ENCODE results near the gene TTC21B.
"Not testable (repeated sequence)": the region's sequence is repeated elsewhere in the genome, so short reads cannot be mapped to it uniquely, and the experiment has no call there.

The TTC21B gene

GRCh38 chr2:165877565-165878550, 75.7 kb downstream of the TTC21B start:
- no peak for DNase-seq

- DNase-seq: no peak
These were observed 76.9 kb downstream of the TTC21B start for GRCh38 chr2:165876712-165877111.

DNA sequence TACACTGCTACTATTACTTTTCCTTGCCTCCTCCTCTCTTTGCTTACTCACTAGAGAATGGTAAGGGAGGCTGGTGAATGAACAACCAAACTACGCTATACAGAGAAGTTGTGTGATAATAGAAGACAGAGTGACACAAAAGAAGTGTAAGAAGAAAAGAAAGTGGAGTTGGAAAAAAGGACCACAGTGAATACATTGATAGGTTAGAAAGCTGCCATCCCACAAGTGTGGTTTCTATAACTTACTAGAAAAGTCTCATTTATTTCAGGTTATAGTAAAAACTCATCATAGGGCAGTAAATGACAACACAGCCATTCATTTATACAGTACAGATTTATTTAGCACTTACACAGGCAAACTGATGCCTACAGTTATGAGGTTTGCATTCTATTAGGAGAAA, 77.3 kb downstream of the TTC21B start:
- no peak for DNase-seq

- DNase-seq: peak; percentile 48
These were observed 79.0 kb downstream of the TTC21B start for GRCh38 chr2:165874445-165875039.

DNA sequence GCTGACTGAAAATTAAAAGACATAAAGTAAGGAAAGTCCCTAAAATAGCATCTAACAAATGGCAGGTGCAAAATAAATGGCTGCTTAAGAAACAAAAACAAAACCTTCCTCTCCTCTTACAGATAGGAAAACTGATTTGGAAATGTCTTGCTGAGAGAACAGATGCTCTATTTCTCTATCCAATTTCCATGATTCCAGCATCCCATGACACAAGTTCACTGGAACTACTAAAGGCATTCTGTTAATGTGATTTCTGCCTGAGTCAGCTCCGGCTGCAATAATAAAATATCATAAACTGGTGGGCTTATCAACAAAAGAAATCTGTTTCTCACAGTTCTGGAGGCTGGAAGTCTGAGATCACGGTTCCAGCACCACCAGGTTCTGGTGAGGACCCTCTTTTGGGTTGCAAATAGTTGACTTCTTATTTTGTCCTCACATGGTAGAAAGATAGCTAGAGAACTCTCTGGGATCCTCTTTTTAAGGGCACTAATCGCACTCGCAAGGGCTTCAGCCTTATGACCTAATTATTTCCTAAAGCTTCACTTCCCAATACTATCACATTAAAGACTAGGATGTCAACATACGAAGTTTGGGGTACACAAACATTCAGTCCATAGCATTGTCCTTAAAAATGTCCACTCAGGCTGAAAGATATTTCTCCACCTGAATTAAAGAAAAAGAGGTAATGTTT, 81.3 kb downstream of the TTC21B start:
- no peak for DNase-seq

DNA sequence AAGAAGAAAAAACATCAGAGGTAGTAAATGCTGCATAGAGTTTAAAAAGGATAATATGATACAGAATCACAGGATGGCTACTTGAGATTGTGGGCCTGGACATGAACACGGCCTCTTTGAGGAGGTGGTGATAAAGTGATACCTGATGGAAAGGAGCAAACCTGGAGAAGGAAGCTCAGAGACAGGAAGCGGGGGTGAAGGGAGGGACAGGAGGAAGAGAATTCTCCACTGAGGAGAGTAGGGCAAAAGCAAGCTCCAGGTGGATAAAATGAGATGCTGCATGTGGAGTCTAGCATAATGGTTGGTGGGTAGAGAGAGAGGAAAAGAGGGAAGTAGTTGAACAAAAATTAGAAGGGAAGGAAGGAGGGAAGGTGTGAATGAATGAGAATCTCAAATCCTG, 82.6 kb downstream of the TTC21B start:
- DNase-seq: no peak

DNA sequence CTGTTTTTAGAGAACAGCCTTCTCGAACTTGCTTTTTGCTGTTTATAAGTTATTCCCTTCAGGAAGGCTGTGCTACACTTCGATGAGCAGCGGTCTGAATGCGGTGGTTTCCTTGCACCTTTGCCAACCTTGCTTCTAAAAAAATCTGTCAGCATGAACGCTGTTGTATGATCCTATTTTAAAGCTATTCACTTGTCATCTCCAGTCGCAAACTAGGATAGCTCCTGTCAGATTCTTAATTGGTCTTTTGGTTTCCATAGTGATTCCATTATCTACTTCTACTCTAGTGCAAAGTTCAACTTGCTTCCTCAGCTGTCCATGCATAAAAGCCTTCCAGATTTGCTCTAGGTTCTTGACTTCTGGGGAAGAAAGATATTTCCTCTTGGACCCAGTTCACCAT, 83.2 kb downstream of the TTC21B start:
- no peak for DNase-seq

DNA sequence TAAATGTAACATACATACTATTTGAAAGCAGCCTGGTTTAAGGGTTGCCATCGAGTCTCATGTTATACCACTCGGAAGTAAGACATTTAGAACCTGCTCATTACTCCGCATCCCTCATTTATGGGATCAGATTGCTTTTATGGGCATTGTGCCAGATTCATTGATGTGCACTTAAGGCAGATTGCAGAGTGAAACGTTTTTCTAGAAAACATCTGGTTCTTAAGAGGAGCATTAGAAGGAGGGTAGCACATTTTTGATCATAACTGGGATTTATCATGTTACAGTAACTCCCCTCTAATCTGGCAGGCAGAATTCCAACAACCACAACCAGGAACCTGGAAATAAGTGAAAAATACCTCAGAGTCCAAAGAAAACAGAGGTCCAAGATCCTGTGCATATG, 85.4 kb downstream of the TTC21B start:
- DNase-seq: no peak

DNA sequence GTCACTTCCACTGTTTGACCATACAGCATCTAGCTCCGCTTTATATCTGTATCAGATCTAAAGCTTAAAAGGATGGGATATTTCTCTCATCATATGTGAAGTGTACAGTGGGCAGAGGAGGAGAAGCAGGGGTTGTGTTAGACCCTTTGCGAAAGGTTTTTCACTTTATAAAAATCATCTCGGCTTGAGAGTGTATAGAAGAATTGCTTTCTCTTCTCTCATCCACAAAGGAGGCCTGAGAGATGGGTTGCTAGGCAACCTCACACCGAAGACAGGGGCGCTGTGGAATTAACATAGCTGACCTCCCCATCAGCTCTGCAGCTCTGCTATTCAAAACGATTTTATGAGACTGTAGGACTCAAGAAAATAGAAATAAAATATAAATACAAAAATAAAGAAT, 89.3 kb downstream of the TTC21B start:
- no peak for DNase-seq

GRCh38 chr2:165863810-165864261, 89.7 kb downstream of the TTC21B start:
- no peak for DNase-seq

DNA sequence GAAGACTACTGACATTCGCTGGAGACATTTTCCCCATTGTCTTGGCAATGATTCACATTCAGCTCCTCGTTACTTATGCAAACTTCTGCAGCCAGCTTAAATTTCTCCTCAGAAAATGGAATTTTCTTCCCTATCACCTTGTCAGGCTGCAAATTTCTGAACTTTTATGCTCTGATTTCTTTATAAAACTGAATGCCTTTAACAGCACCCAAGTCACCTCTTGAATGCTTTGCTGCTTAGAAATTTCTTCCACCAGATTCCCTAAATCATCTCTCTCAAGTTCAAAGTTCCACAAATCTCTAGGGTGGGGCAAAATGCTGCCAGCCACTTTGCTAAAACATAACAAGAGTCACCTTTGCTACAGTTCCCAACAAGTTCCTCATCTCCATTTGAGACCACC, 92.5 kb downstream of the TTC21B start:
- not testable (repeated sequence) for DNase-seq

GRCh38 chr2:165859723-165860122, 93.9 kb downstream of the TTC21B start:
- DNase-seq: not testable (repeated sequence)

DNA sequence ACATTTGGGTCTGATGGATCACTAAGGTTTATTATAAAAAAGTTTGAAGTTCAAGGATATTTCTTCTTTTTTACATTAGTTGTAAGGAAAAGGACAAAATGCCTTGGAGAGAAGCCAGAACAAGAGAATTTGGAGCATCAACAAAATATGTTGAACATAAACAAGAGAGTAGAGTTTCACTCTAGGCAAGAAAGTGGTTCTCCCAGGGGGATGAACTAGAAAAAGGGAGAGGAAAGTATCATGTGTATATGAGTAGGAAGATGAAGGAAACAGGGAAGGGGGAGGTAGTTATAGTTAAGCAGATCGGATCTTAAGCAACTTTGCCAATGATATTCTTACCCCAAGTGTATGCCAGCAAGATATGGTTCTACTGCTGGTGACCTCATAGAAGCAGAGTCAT, 95.7 kb downstream of the TTC21B start:
- DNase-seq: no peak

GRCh38 chr2:165852394-165852793, 101.2 kb downstream of the TTC21B start:
- no peak for DNase-seq

- DNase-seq: no peak
These were observed 106.6 kb downstream of the TTC21B start for GRCh38 chr2:165847001-165847400.

- DNase-seq: no peak
These were observed 107.5 kb downstream of the TTC21B start for GRCh38 chr2:165846056-165846455.

DNA sequence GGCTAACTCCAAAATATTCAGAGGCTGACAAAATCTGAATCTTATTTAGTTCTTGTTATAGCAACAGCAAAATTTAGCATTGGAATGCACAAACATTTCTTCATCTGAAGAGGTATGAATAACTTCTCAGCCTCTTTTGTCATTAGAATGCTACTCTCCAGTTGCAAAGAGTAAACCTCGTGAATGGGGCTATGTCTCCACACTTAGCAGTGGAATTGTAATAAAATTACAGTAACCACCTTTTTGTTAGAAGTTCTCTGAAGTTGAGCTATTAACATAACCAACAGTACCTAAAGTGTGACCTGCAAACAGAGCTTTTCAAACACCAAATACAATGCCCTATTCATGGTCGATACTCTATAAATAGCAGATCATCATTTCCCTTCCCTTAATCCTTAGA, 109.4 kb downstream of the TTC21B start:
- DNase-seq: no peak

GRCh38 chr2:165843351-165843750, 110.2 kb downstream of the TTC21B start:
- DNase-seq: no peak

- no peak for DNase-seq
These were observed 113.1 kb downstream of the TTC21B start for GRCh38 chr2:165840333-165840958.

- no peak for DNase-seq
These were observed 114.0 kb downstream of the TTC21B start for GRCh38 chr2:165839610-165840009.

DNA sequence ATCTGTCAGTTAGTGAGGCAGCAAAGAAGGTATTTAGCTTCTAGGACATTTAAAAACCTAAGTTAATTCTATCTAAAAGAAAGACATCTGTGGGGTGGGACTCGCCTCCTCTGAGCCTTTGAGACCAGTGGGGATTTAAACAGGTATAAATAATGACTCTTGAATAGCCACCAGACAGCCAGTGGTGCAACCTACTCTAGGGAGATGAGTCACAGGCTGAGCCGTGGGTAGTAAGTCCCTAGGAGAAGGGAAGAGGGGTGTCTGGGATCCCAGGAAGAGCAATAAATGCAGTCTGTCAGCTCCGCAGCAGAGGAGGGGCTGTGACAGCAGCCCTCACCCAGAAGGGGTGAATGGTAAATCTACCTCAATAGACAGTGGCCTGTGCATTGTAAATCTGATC, 116.5 kb downstream of the TTC21B start:
- no peak for DNase-seq

GRCh38 chr2:165835363-165835762, 118.2 kb downstream of the TTC21B start:
- no peak for DNase-seq

DNA sequence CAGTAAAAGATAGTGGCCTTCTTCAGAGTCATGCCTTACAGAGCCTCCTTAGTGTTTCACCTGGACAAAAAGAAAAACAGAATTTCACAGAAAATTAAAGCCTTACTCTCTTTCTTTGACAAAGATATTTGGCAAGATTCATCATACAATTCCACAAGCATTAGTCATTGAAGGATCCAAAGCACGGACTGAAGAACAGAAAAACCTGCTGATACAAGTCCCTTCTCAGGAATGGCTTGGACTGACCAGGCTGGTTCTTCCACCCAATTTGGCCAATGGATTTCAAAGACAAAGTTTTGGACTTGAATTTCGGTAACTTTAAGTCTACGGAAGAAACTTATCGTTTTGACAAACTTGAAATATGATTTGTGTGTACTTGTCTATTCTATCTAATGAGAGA, 120.4 kb downstream of the TTC21B start:
- no peak for DNase-seq

Data from central memory CD4-positive, alpha-beta T cell (primary cell).